ENCODE data around the gene SGCE. TPM values are rescaled to one million over a fixed set of nuclear protein-coding genes. Genes with fewer than 3 reads are reported as not detected.

The SGCE gene
- total and polyA plus RNA-seq, 4 donors, result 9.3 to 70.6 (median 44.2) TPM

DNA sequence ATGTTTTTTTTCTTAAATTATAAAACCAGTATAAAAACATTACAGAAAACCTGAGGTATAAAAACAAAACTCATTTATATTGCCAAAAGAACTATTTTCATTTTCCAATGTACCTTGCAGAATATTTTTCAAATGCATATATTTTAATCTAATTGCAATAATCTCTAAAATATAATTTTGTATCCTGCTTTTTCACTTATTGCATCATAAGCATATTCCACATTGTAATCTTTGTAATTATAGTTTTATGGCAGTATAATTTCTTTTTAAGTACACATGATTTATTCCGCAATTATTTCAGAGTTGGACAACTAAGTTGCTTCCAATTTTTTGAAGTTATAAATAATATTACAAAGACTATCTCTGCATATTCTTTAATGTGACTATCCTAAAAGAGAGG, 43.7 kb downstream of the SGCE start:
- H3K4me1 ChIP-seq (ENCODE audit: control insufficient read depth in 4 of 4, insufficient read depth in 4 of 4, low read length in 3 of 4), result no peaks in the 10 kb centered on the region
- TF ChIP-seq, protein P1, sequence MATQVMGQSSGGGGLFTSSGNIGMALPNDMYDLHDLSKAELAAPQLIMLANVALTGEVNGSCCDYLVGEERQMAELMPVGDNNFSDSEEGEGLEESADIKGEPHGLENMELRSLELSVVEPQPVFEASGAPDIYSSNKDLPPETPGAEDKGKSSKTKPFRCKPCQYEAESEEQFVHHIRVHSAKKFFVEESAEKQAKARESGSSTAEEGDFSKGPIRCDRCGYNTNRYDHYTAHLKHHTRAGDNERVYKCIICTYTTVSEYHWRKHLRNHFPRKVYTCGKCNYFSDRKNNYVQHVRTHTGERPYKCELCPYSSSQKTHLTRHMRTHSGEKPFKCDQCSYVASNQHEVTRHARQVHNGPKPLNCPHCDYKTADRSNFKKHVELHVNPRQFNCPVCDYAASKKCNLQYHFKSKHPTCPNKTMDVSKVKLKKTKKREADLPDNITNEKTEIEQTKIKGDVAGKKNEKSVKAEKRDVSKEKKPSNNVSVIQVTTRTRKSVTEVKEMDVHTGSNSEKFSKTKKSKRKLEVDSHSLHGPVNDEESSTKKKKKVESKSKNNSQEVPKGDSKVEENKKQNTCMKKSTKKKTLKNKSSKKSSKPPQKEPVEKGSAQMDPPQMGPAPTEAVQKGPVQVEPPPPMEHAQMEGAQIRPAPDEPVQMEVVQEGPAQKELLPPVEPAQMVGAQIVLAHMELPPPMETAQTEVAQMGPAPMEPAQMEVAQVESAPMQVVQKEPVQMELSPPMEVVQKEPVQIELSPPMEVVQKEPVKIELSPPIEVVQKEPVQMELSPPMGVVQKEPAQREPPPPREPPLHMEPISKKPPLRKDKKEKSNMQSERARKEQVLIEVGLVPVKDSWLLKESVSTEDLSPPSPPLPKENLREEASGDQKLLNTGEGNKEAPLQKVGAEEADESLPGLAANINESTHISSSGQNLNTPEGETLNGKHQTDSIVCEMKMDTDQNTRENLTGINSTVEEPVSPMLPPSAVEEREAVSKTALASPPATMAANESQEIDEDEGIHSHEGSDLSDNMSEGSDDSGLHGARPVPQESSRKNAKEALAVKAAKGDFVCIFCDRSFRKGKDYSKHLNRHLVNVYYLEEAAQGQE (IDR thresholded peaks at IDR 0.05), result no peak
- TF ChIP-seq GABPA (IDR thresholded peaks at IDR 0.05 in 1 of 2, conservative IDR thresholded peaks at IDR 0.05 in 1 of 2), result no peak
- TF ChIP-seq, protein P2, sequence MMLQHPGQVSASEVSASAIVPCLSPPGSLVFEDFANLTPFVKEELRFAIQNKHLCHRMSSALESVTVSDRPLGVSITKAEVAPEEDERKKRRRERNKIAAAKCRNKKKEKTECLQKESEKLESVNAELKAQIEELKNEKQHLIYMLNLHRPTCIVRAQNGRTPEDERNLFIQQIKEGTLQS (IDR thresholded peaks at IDR 0.05), result no peak
- TF ChIP-seq, protein P3, sequence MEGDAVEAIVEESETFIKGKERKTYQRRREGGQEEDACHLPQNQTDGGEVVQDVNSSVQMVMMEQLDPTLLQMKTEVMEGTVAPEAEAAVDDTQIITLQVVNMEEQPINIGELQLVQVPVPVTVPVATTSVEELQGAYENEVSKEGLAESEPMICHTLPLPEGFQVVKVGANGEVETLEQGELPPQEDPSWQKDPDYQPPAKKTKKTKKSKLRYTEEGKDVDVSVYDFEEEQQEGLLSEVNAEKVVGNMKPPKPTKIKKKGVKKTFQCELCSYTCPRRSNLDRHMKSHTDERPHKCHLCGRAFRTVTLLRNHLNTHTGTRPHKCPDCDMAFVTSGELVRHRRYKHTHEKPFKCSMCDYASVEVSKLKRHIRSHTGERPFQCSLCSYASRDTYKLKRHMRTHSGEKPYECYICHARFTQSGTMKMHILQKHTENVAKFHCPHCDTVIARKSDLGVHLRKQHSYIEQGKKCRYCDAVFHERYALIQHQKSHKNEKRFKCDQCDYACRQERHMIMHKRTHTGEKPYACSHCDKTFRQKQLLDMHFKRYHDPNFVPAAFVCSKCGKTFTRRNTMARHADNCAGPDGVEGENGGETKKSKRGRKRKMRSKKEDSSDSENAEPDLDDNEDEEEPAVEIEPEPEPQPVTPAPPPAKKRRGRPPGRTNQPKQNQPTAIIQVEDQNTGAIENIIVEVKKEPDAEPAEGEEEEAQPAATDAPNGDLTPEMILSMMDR (IDR thresholded peaks at IDR 0.05; ENCODE audit: low read depth, low read length, missing input control), result no peak
- no peak for TF ChIP-seq TAF1 (conservative IDR thresholded peaks at IDR 0.05)
- no peak for TF ChIP-seq EGR1 (IDR thresholded peaks at IDR 0.05; ENCODE audit: low read depth in 2 of 2)
- TF ChIP-seq, protein P4, sequence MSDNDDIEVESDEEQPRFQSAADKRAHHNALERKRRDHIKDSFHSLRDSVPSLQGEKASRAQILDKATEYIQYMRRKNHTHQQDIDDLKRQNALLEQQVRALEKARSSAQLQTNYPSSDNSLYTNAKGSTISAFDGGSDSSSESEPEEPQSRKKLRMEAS (IDR thresholded peaks at IDR 0.05), result no peak
- no peak for TF ChIP-seq HNF4A (conservative IDR thresholded peaks at IDR 0.05)
- TF ChIP-seq JUND (IDR thresholded peaks at IDR 0.05), result no peak
- no peak for TF ChIP-seq RXRA (IDR thresholded peaks at IDR 0.05)
- TF ChIP-seq FOXA2 (IDR thresholded peaks at IDR 0.05), result no peak
- TF ChIP-seq, protein P5, sequence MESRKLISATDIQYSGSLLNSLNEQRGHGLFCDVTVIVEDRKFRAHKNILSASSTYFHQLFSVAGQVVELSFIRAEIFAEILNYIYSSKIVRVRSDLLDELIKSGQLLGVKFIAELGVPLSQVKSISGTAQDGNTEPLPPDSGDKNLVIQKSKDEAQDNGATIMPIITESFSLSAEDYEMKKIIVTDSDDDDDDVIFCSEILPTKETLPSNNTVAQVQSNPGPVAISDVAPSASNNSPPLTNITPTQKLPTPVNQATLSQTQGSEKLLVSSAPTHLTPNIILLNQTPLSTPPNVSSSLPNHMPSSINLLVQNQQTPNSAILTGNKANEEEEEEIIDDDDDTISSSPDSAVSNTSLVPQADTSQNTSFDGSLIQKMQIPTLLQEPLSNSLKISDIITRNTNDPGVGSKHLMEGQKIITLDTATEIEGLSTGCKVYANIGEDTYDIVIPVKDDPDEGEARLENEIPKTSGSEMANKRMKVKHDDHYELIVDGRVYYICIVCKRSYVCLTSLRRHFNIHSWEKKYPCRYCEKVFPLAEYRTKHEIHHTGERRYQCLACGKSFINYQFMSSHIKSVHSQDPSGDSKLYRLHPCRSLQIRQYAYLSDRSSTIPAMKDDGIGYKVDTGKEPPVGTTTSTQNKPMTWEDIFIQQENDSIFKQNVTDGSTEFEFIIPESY (IDR thresholded peaks at IDR 0.05), result no peak
- TF ChIP-seq HNF4G (IDR thresholded peaks at IDR 0.05), result no peak
- no peak for TF ChIP-seq RAD21 (IDR thresholded peaks at IDR 0.05)
- TF ChIP-seq SP1 (IDR thresholded peaks at IDR 0.05), result no peak
- no peak for TF ChIP-seq FOXA1 (IDR thresholded peaks at IDR 0.05)
- TF ChIP-seq YY1 (IDR thresholded peaks at IDR 0.05), result no peak
- H3K4me3 ChIP-seq (ENCODE audit: low read depth in 1 of 3, low read length in 3 of 3), result no peak overlapping the region
- no peak overlapping the region for H3K27ac ChIP-seq (ENCODE audit: low read depth in 1 of 2, low read length in 2 of 2)
- 84% methylated on average over 1 of the region's 1 CpG for WGBS
- no peaks in the 10 kb centered on the region for H3K27me3 ChIP-seq (ENCODE audit: control insufficient read depth in 4 of 4, insufficient read depth in 4 of 4, low read length in 3 of 4)
- no peaks in the 10 kb centered on the region for H3K36me3 ChIP-seq (ENCODE audit: control insufficient read depth in 4 of 4, insufficient read depth in 3 of 4, low read depth in 1 of 4, low read length in 3 of 4)
- no peaks in the 10 kb centered on the region for H3K9me3 ChIP-seq (ENCODE audit: control insufficient read depth in 4 of 4, low read length in 3 of 4)
- DNase-seq (ENCODE audit: low spot score), result no peak
- no peak overlapping the region for H3K9ac ChIP-seq (ENCODE audit: low read depth in 1 of 2, low read length in 2 of 2)

DNA sequence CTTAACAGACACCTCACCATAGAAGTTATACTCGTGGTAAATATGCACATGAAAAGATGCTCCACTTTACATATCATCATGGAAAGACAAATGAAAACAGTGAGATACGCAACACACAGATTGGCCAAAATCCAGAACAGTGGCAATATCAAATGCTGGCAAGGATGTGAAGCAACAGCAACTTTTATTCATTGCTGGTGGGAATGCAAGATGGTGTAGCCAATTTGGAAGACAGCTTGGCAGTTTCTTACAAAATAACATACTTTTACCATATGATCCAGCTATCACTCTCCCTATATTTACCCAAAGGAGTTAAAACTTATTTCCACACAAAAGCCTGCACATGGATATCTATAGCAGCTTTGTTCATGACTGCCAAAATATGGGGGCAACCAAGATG, 46.4 kb downstream of the SGCE start:
- DNase-seq (ENCODE audit: low spot score), result no peak
- Histone ChIP-seq H3K9ac (ENCODE audit: low read depth in 1 of 2, low read length in 2 of 2) (no peak overlapping the region), H3K36me3 (ENCODE audit: control insufficient read depth in 4 of 4, insufficient read depth in 3 of 4, low read depth in 1 of 4, low read length in 3 of 4) (no peaks in the 10 kb centered on the region), H3K4me3 (ENCODE audit: low read depth in 1 of 3, low read length in 3 of 3) (no peak overlapping the region), H3K27me3 (ENCODE audit: control insufficient read depth in 4 of 4, insufficient read depth in 4 of 4, low read length in 3 of 4) (no peaks in the 10 kb centered on the region), H3K27ac (ENCODE audit: low read depth in 1 of 2, low read length in 2 of 2) (no peak overlapping the region), H3K4me1 (ENCODE audit: control insufficient read depth in 4 of 4, insufficient read depth in 4 of 4, low read length in 3 of 4) (no peaks in the 10 kb centered on the region), H3K9me3 (ENCODE audit: control insufficient read depth in 4 of 4, low read length in 3 of 4) (no peaks in the 10 kb centered on the region)
- 93% methylated on average over 2 of the region's 2 CpGs for WGBS
- TF ChIP-seq, protein P3 (IDR thresholded peaks at IDR 0.05; ENCODE audit: low read depth, low read length, missing input control), result no peak
- TF ChIP-seq FOXA1 (IDR thresholded peaks at IDR 0.05) (no peak), HNF4A (conservative IDR thresholded peaks at IDR 0.05) (no peak), YY1 (IDR thresholded peaks at IDR 0.05) (no peak), GABPA (IDR thresholded peaks at IDR 0.05 in 1 of 2, conservative IDR thresholded peaks at IDR 0.05 in 1 of 2) (no peak)
- TF ChIP-seq, protein P5 (IDR thresholded peaks at IDR 0.05), result no peak
